ENCODE data around the gene HDAC4. TPM values are rescaled to one million over a fixed set of nuclear protein-coding genes. Genes with fewer than 3 reads are reported as not detected.

HDAC4 gene
- total RNA-seq, 6 donors from 2014 or later, result 16.1 to 108 (median 45.0) TPM

- H3K9me3 ChIP-seq, result no peaks in the 10 kb centered on the region
- H3K36me3 ChIP-seq, result peaks cover 4 to 86% (median 49%) of the 10 kb centered on the region in 4 donors
- no peak overlapping the region for H3K4me3 ChIP-seq
- no peak overlapping the region for H3K27ac ChIP-seq
- ATAC-seq (ENCODE audit: low FRiP score in 2 of 2) (no peak), DNase-seq (peak in 1 of 2 donors; percentile 72)
- WGBS, 2 donors, result 96 to 98% methylated on average over 13 of the region's 15 CpGs
- no peak for TF ChIP-seq EP300 (IDR thresholded peaks at IDR 0.05)
- no peak for TF ChIP-seq CTCF (IDR thresholded peaks at IDR 0.05)
- TF ChIP-seq POLR2AphosphoS5 (IDR thresholded peaks at IDR 0.05), result no peak
- no peak for TF ChIP-seq POLR2A (IDR thresholded peaks at IDR 0.05)
- H3K27me3 ChIP-seq, result no peaks in the 10 kb centered on the region
- no peaks in the 10 kb centered on the region for H3K4me1 ChIP-seq
Observed at GRCh38 chr2:239099474-239099873, 301.3 kb downstream of the HDAC4 start.

- Histone ChIP-seq H3K9me3 (no peaks in the 10 kb centered on the region), H3K4me3 (no peak overlapping the region), H3K27ac (no peak overlapping the region), H3K4me1 (no peaks in the 10 kb centered on the region), H3K27me3 (no peaks in the 10 kb centered on the region), H3K36me3 (peaks cover 4 to 88% (median 47%) of the 10 kb centered on the region in 4 donors)
- DNase-seq (peak in 1 of 2 donors; percentile 70), ATAC-seq (ENCODE audit: low FRiP score in 2 of 2) (no peak)
- TF ChIP-seq CTCF (IDR thresholded peaks at IDR 0.05) (no peak), POLR2AphosphoS5 (IDR thresholded peaks at IDR 0.05) (no peak), EP300 (IDR thresholded peaks at IDR 0.05) (no peak), POLR2A (IDR thresholded peaks at IDR 0.05) (no peak)
- WGBS, 2 donors, result 78 to 80% methylated on average over 18 to 20 of the region's 20 CpGs
Observed at GRCh38 chr2:239098288-239098970, 302.4 kb downstream of the HDAC4 start.

GRCh38 chr2:239097428-239097696, 303.5 kb downstream of the HDAC4 start:
- Histone ChIP-seq H3K27ac (no peak overlapping the region), H3K27me3 (no peaks in the 10 kb centered on the region), H3K4me3 (no peak overlapping the region), H3K9me3 (no peaks in the 10 kb centered on the region), H3K4me1 (no peaks in the 10 kb centered on the region), H3K36me3 (peaks cover 4 to 89% (median 40%) of the 10 kb centered on the region in 4 donors)
- no peak for ATAC-seq (ENCODE audit: low FRiP score in 2 of 2)
- no peak for DNase-seq
- WGBS, 2 donors, result 84 to 97% methylated on average over 10 to 12 of the region's 12 CpGs
- TF ChIP-seq EP300 (IDR thresholded peaks at IDR 0.05) (no peak), CTCF (IDR thresholded peaks at IDR 0.05) (no peak), POLR2A (IDR thresholded peaks at IDR 0.05) (no peak)

- H3K36me3 ChIP-seq, result peaks cover under 1 to 89% (median 36%) of the 10 kb centered on the region in 4 donors
- peak in 1 of 2 donors; percentile 67 for DNase-seq
- H3K9me3 ChIP-seq, result no peaks in the 10 kb centered on the region
- no peak overlapping the region for H3K4me3 ChIP-seq
- TF ChIP-seq POLR2A (IDR thresholded peaks at IDR 0.05) (no peak), CTCF (IDR thresholded peaks at IDR 0.05) (no peak), POLR2AphosphoS5 (IDR thresholded peaks at IDR 0.05) (no peak), EP300 (IDR thresholded peaks at IDR 0.05) (no peak)
- H3K27ac ChIP-seq, result no peak overlapping the region
- H3K4me1 ChIP-seq, result no peaks in the 10 kb centered on the region
- no peak for ATAC-seq (ENCODE audit: low FRiP score in 2 of 2)
- WGBS, 2 donors, result 89% methylated on average over 9 to 23 of the region's 28 CpGs
- H3K27me3 ChIP-seq, result no peaks in the 10 kb centered on the region
Observed at GRCh38 chr2:239096676-239097427, 304.0 kb downstream of the HDAC4 start.
